ENCODE measurements around the gene CGA.

Gene CGA

DNA sequence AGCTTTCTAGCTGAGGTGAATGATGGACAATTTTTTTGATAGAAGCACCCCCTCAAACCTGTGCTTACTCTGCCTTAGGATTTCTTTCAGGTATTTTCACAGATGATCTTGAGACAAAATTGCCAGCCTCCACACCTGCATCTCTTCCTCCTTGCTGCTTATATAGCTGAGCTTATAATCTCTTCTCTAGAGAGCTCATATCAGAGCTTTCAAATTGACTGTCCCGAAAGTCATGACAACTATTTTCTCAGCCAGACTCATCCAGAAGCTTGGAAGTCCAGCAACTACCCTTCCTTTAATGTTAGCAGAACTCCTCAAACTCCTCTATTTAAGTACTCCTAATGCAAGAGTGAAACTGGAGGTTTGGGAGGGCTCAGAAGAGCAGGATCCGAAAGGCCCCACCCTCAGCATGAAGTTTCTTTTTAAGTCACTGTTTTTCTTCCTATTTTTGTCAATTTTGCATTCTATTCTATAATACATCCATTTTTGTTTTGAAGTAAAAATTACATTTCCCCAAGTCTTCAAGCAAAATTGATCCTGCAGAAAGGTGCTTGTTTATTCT lies 12.7 kb downstream of the CGA start:
- DNase-seq, result no peak

DNA sequence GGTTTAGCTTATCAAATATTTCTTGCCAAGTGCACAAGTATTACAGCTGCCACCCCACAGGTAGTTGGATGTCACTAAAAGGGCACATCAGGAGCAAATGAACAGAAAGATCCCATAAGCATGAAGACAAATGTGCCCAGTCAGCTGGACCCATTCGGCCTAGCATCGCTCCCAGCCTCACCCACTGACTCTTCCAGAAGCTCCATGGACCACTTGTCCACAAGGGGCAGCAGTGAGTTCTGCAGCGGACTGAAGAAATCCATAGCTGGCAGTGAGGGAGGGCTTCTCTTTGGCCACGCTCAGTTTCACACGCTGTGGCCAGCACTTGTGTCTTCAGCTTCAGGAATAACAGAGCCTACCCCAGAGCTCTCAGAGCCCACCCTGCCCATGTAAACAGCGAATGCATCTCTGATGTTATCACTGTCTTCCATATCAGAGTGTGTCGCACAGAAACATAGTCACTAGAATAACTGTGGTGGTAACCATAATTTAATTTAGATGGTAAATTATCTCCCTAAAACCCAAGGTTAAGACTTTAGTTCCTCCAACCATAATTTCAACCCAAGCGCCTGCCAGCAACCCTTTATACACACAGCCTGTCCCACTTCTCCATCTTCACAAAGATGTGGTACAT lies 15.8 kb downstream of the CGA start:
- peak; percentile 48 for DNase-seq

DNA sequence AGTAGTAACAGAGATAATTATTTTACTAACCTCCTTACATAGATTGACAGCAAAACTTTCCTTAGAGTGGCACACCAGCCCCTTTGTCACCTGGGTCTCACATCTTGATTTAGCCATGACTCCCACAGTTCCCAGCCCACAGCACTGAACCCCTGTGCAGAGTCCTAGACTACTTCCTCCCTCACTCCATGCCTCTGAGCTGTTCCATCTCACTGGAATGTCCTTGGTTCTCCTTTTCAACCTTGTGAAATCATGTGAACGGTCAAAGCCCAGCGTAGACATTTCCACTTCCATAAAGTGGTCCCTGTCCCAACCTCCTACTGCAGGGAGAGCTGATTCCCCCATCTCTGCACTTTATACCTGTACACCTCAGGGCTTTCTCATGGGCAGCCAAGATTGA lies 19.7 kb downstream of the CGA start:
- DNase-seq, result no peak

DNA sequence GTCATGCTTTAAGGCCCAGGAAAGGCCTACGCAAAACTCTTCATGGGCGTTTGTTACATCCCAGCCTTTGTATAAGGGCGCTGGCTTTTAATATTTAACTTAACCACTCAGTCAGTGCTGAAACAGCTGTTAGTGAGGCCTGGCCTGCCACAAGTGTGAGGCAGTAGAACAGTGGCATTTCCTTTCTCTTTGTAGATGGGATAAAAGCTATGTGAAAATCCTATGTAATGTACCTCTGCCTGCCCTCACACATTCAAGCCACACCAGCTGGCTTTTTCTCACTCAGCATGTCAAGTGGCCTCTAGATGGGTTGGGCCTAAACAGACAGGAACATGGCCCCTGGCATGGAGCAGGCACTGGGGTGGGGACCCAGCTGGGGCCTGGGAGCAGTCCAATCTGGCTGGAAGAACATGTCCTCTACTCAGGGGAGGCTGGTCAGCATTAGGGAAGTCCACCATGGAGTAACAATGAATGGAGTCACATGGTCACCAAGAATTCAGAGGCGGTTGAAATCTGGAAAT lies 20.7 kb downstream of the CGA start:
- DNase-seq, result no peak

DNA sequence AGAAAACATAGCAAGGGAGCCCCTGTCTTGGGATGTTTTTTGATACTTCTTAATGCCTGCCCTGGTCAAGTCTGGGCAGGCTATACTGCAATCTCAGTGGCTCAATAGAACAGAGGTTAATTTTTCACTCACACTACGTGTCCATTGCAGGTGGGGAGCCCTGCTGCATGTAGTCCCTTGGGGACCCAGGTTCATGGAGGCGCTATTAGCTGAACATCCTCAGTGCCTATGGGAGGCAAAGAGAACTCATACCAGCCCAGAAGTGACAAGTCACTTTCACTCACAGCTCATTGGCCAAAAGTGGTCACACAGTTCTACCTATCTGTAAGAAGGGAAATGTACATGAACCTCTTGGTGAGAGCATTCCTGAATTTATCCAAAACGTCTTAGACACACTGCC lies 23.2 kb downstream of the CGA start:
- DNase-seq, result no peak

DNA sequence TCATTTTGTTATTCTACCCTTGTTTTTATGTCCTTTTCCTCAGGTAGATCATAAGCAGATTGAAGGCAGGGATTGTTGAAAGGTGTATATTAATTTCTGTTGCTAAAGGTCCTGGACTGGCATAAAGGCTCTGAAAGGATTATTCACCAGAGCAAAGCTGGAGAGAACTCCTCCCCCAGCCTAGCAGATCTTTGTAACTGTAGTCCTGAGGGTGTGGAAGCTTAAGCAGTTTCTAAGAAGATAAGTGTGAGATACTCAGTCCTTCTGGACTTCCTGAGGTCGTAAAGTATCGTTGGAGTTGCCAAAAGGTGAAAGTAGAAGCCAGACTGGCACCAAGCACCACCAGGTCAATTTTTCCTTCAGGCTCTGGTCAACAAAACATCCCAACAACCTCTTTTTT lies 24.2 kb downstream of the CGA start:
- no peak for DNase-seq

DNA sequence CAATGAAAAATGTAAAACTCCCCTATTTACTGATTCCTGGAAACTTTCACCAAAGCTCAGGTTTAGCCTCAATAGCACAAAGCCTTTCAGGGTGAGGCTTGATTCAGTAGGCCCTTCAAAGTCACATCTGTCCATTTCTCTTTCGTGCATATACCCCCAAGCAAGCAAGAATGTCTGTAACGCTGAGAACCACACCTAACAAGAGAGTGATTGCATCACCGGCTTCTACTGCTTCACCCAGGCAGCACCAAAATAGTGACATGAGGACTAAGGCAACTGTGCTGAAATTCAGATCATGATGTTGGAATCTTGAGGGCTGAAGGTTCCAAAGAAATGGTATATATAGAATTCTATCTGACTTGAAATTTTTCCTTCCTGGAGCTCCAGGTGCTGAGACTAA lies 26.1 kb downstream of the CGA start:
- no peak for DNase-seq

DNA sequence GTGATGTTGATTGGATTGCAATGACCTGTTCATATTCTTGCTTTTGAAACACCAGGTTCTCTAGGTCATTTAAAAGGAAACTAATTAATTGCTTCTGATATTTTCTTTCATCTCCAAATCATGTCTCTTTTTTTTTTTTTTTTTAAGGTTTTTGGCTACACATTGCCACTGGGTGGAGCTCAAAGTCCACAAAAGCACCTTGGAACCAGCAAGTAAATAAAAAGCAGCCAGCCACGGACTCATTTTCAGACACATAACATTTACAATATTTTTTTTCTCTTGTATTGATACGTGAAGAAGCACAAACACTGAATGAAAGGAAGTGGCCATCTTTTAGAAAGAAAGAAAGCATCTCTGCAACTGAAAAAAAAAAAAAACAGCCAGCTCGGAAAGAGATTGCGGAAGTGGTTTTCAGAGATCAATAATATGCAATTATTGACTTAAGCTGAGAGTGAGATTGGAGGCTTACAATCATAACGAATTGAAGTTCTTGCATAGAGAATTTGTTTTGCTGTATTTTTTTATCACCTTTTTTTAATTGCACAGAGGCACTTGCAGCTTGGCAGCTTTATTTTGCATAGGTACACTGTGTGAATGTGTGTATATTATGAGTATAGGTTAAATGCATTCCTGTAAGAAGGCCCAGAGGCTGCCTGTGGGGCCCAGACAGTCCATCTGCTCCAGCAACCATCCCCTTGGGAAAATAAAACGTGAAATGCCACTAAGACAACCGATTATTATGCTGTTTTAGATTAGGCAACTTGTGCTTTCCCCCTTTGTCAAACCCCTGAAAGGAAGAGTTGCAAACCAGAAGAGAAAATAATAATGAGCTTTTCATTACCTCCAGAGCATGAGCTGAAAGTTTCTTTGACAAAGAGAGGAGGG lies 28.2 kb downstream of the CGA start:
- DNase-seq, result peak; percentile 57

DNA sequence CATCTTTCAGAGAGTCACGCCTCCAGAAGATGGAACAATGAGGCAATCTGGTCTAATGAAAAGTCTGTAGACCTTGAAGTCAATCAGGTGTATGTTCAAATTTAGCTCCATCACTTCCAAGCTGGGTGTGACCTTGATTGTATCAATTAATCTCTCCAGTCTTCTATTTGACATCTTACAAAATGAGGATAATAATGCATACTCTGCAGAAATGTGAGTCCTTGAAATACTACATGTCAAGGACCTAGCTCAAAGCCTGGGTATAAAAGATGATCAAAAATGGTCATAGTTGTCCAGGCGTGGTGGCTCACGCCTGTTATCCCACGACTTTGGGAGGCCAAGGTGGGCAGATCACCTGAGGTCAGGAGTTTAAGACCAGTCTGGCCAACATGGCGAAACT lies 29.8 kb downstream of the CGA start:
- DNase-seq, result no peak

DNA sequence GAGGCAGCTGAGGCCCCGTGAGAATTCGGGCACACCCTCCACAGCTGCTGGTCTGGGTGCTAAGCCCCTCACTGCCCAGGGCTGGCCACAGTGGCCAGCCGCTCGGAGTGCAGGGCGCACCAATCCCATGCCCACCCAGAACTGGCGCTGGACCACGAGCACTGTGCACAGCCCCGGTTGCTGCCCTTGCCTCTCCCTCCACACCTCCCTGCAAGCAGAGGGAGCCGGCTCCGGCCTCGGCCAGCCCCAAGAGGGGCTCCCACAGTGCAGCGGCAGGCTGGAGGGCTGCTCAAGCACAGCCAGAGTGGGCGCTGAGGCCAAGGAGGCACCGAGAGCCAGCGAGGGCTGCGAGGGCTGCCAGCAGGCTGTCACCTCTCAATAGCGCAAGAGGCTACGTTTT lies 35.0 kb downstream of the CGA start:
- no peak for DNase-seq

DNA sequence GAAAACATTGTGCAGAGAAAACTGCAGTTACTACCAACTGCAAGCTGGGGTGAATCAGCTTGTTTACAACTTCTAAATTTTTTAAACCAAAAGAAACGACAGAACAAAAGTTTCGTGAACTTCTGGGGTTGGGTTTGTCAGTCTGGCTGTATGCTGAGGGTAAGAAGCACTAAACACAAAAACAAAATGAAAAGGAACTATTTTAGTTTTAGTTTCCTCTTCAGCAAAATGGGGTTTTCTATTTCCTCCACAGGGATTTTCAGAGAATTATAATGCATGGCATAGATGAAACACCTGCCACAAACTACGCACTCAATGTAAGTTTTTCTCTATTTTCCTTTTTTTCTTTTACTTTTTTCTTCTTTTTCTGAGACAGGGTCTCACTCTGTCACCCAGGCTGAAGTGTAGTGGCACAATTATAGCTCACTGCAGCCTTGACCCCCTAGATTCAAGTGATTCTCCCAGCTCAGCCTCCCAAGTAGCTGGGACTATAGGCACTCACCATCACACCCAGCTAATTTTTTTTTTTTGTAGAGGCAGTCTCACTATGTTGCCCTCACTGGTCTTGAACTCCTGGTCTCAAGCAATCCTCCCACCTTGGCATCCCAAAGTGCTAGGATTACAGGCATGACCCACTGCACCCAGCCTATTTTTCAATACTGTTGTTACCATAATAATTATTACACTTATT lies 40.6 kb downstream of the CGA start:
- DNase-seq, result no peak

DNA sequence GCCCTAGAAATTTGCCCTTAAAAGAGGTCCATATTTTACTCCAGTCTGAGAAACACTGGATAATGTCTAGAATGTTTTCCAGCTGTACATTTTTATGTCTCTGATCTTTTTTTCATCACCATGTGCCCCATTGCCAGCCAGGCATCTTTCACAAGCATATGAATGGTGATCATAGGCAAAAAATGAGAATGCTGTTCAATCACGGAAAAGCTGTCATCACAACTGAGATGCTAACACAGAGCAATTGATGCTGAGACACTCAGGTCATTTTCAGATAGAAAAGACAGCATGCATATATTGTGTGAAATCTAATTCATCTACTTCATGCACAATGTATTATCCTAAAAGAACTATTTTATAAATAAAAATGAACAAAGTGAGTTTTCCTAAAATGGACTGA lies 41.6 kb downstream of the CGA start:
- DNase-seq, result no peak

DNA sequence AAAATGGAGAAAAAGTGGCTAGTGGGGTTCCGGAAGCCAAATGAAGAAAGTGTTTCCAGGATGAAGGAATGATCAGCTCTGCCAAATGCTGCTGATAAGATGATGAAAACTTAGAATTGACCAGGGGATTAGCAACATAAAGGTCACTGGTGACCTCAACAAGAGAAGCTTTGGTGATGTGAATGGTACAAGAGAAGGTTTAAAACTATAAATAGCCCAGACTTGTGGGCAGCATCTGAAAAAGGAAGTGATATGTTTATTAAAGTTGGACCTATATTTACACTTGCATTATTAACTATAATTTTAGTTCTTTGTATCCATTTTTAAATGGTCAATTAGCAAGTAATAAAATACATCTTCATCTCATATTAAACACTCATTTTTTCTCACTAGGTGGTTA lies 45.1 kb downstream of the CGA start:
- no peak for DNase-seq

DNA sequence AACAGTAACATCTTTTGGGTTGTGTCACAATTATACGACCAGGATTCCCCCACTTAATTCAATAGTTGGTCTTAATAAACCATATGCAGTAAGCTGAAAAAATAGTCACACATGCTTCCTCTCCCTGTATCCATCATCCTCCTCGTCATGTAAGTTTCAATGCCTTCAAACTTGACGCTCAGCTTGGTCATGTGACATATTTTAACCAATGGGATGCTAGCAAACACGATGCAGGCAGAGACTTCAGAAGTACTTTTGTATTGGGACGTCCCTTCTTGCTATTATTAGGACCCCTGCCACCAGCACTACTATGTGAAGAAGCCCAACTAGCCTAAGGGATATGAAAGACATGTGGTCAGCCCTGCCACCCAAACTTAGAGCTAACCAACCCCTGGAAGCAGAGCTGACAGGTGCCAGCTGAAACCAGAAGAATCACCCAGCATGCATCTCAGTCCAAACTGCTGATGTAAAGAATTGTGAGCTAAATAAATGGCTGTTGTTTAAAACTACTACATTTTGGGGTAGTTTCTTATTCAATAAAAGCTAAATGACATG lies 49.3 kb downstream of the CGA start:
- no peak for DNase-seq

DNA sequence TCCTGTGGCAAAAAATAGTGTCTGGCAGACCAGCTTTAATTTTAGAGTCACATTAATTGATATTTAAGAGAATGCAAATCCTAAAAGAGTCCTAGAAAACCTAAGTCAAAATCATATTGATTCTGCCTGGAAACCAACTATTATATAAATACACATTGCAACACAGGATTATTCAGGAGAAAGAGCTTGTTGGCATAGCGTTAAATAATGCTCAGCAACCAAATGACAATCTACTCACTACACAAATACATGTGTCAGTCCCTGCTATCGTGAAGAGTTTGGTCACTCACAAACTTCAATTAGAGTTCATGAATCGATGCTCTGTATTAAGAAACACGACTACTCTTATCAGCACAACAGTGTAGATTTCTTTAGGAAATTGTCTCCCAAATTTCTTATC lies 54.2 kb downstream of the CGA start:
- DNase-seq, result no peak

Data from HCEC 1CT (cell line).